Measurements from ENCODE around the gene GIT1. TPM values are rescaled to one million over a fixed set of nuclear protein-coding genes. Genes with fewer than 3 reads are reported as not detected.

GIT1 gene
- total and polyA plus RNA-seq, 7 experiments from 2014 or later = 6.8 to 76.3 (median 49.1) TPM

GRCh38 chr17:29625037-29625750, 35.7 kb upstream of the GIT1 start:
- H3K9me3 ChIP-seq (ENCODE audit: control insufficient read depth in 2 of 3, low read length in 3 of 3) = no peaks in the 10 kb centered on the region
- no peak for ATAC-seq
- intact Hi-C loops (cut with micrococcal nuclease) = no loop called here
- ChIA-PET CTCF (interaction anchor here (0.8 to 2.1 kb wide), 4 partner anchors 8 to 306 kb away, joined by 3 to 9 read pairs (median 4); no protein-coding TSS in a partner anchor), POLR2A (interaction anchor here (0.6 to 1.7 kb wide), 4 partner anchors 12 to 1271 kb away, joined by 3 to 5 read pairs (median 3); no protein-coding TSS in a partner anchor)
- Mint-ChIP-seq H3K36me3 (peaks cover 0 to 5% (median 0%) of the 10 kb centered on the region in 5 donors), H3K27me3 (peaks cover 0 to 4% (median 0%) of the 10 kb centered on the region in 5 donors), H3K27ac (peak overlapping the region in 8 of 9 donors; percentile 1 to 84 (median 52)), H3K9me3 (no peaks in the 10 kb centered on the region), H3K4me1 (peaks cover 18 to 64% (median 53%) of the 10 kb centered on the region in 7 donors), H3K4me3 (peak overlapping the region in 3 of 10 donors; percentile 6 to 16 (median 8))
- H3K4me1 ChIP-seq (ENCODE audit: control insufficient read depth in 2 of 2, insufficient read depth in 2 of 2, low read length in 2 of 2) = peaks cover 4 to 13% of the 10 kb centered on the region in 2 donors
- DNase-seq = no peak
- no peaks in the 10 kb centered on the region for H3K27me3 ChIP-seq (ENCODE audit: control insufficient read depth in 2 of 2, insufficient read depth in 2 of 2, low read length in 2 of 2)
- H3K27ac ChIP-seq (ENCODE audit: low read depth, low read length) = no peak overlapping the region
- peaks cover 0 to 14% (median 0%) of the 10 kb centered on the region in 3 experiments for H3K36me3 ChIP-seq (ENCODE audit: control insufficient read depth in 2 of 3, insufficient read depth in 3 of 3, low read length in 3 of 3)
- H3K4me3 ChIP-seq (ENCODE audit: low read length) = no peak overlapping the region

GRCh38 chr17:29624586-29624985, 35.1 kb upstream of the GIT1 start:
- H3K9me3 Mint-ChIP-seq = no peaks in the 10 kb centered on the region
- Histone ChIP-seq H3K4me1 (ENCODE audit: control insufficient read depth in 2 of 2, insufficient read depth in 2 of 2, low read length in 2 of 2) (peaks cover 4 to 13% of the 10 kb centered on the region in 2 donors), H3K9me3 (ENCODE audit: control insufficient read depth in 2 of 3, low read length in 3 of 3) (no peaks in the 10 kb centered on the region), H3K4me3 (ENCODE audit: low read length) (no peak overlapping the region), H3K36me3 (ENCODE audit: control insufficient read depth in 2 of 3, insufficient read depth in 3 of 3, low read length in 3 of 3) (peaks cover 0 to 12% (median 0%) of the 10 kb centered on the region in 3 experiments), H3K27me3 (ENCODE audit: control insufficient read depth in 2 of 2, insufficient read depth in 2 of 2, low read length in 2 of 2) (no peaks in the 10 kb centered on the region), H3K27ac (ENCODE audit: low read depth, low read length) (no peak overlapping the region)
- H3K4me1 Mint-ChIP-seq = peaks cover 14 to 58% (median 48%) of the 10 kb centered on the region in 7 donors
- ChIA-PET POLR2A (interaction anchor here (0.6 to 1.7 kb wide), 3 partner anchors 9 to 1270 kb away, joined by 3 to 5 read pairs (median 4); no protein-coding TSS in a partner anchor), CTCF (interaction anchor here (0.8 to 2.1 kb wide), 4 partner anchors 8 to 307 kb away, joined by 3 to 9 read pairs (median 4); no protein-coding TSS in a partner anchor)
- peak overlapping the region in 6 of 9 donors; percentile 17 to 68 (median 52) for H3K27ac Mint-ChIP-seq
- intact Hi-C loops (cut with micrococcal nuclease) = no loop called here
- no peak for ATAC-seq
- peaks cover 0 to 5% (median 0%) of the 10 kb centered on the region in 5 donors for H3K36me3 Mint-ChIP-seq
- H3K4me3 Mint-ChIP-seq = peak overlapping the region in 2 of 10 donors; percentile 6 to 16
- H3K27me3 Mint-ChIP-seq = peaks cover 0 to 7% (median 0%) of the 10 kb centered on the region in 5 donors
- no peak for DNase-seq

GRCh38 chr17:29623283-29623647, 33.8 kb upstream of the GIT1 start:
- POLR2A ChIA-PET = interaction anchor here (0.8 to 1.0 kb wide), 5 partner anchors 10 to 154 kb away, joined by 3 to 5 read pairs (median 3); no protein-coding TSS in a partner anchor
- Histone ChIP-seq H3K4me1 (ENCODE audit: control insufficient read depth in 2 of 2, insufficient read depth in 2 of 2, low read length in 2 of 2) (peaks cover 4 to 13% of the 10 kb centered on the region in 2 donors), H3K9me3 (ENCODE audit: control insufficient read depth in 2 of 3, low read length in 3 of 3) (no peaks in the 10 kb centered on the region), H3K27me3 (ENCODE audit: control insufficient read depth in 2 of 2, insufficient read depth in 2 of 2, low read length in 2 of 2) (no peaks in the 10 kb centered on the region), H3K36me3 (ENCODE audit: control insufficient read depth in 2 of 3, insufficient read depth in 3 of 3, low read length in 3 of 3) (peaks cover 0 to 1% (median 0%) of the 10 kb centered on the region in 3 experiments), H3K4me3 (ENCODE audit: low read length) (peak overlapping the region; percentile 68), H3K27ac (ENCODE audit: low read depth, low read length) (no peak overlapping the region)
- H3K27me3 Mint-ChIP-seq = peaks cover 0 to 10% (median 0%) of the 10 kb centered on the region in 5 donors
- intact Hi-C loops (cut with micrococcal nuclease) = no loop called here
- ATAC-seq (no peak), DNase-seq (no peak)
- H3K4me3 Mint-ChIP-seq = peak overlapping the region; percentile 63 to 85 (median 78)
- peak overlapping the region in 8 of 9 donors; percentile 13 to 88 (median 48) for H3K27ac Mint-ChIP-seq
- peaks cover 0 to 4% (median 0%) of the 10 kb centered on the region in 5 donors for H3K36me3 Mint-ChIP-seq
- H3K9me3 Mint-ChIP-seq = no peaks in the 10 kb centered on the region
- CTCF ChIA-PET = interaction anchor here (0.8 kb wide), 1 partner anchor 16 kb away, joined by 3 read pairs; no protein-coding TSS in a partner anchor
- H3K4me1 Mint-ChIP-seq = peaks cover 12 to 47% (median 38%) of the 10 kb centered on the region in 7 donors

GRCh38 chr17:29622337-29623282, 33.2 kb upstream of the GIT1 start, which contains the start of gene CORO6:
Gene CORO6, minus strand, starts transcription at chr17:29622912. Its CDS starts 1,491 bp downstream, at chr17:29621421.
- ChIA-PET POLR2A (interaction anchor here (0.8 to 1.0 kb wide), 5 partner anchors 9 to 155 kb away, joined by 3 to 5 read pairs (median 3); no protein-coding TSS in a partner anchor), CTCF (interaction anchor here (0.8 to 1.1 kb wide), 2 partner anchors 17 to 20 kb away, joined by 3 read pairs; no protein-coding TSS in a partner anchor)
- peaks cover 0 to 4% (median 0%) of the 10 kb centered on the region in 5 donors for H3K36me3 Mint-ChIP-seq
- no peaks in the 10 kb centered on the region for H3K36me3 ChIP-seq (ENCODE audit: control insufficient read depth in 2 of 3, insufficient read depth in 3 of 3, low read length in 3 of 3)
- peak within 1 kb of the TSS; percentile 68 for H3K4me3 ChIP-seq (ENCODE audit: low read length)
- H3K4me1 ChIP-seq (ENCODE audit: control insufficient read depth in 2 of 2, insufficient read depth in 2 of 2, low read length in 2 of 2) = peaks cover 6 to 15% of the 10 kb centered on the region in 2 donors
- ATAC-seq (peak; percentile 76), DNase-seq (peak; percentile 49 to 78 (median 63))
- peak within 1 kb of the TSS; percentile 27 for H3K27ac ChIP-seq (ENCODE audit: low read depth, low read length)
- intact Hi-C loops (cut with micrococcal nuclease) = no loop called here
- H3K4me3 Mint-ChIP-seq = peak within 1 kb of the TSS; percentile 63 to 85 (median 78)
- peaks cover 12 to 46% (median 35%) of the 10 kb centered on the region in 7 donors for H3K4me1 Mint-ChIP-seq
- H3K27me3 ChIP-seq (ENCODE audit: control insufficient read depth in 2 of 2, insufficient read depth in 2 of 2, low read length in 2 of 2) = no peaks in the 10 kb centered on the region
- no peaks in the 10 kb centered on the region for H3K9me3 ChIP-seq (ENCODE audit: control insufficient read depth in 2 of 3, low read length in 3 of 3)
- H3K27me3 Mint-ChIP-seq = peaks cover 0 to 10% (median 0%) of the 10 kb centered on the region in 5 donors
- no peaks in the 10 kb centered on the region for H3K9me3 Mint-ChIP-seq
- peak within 1 kb of the TSS; percentile 13 to 88 (median 56) for H3K27ac Mint-ChIP-seq

GRCh38 chr17:29621751-29622194, 32.3 kb upstream of the GIT1 start:
- no peaks in the 10 kb centered on the region for H3K9me3 ChIP-seq (ENCODE audit: control insufficient read depth in 2 of 3, low read length in 3 of 3)
- ChIA-PET POLR2A (interaction anchor here (1.7 kb wide), 1 partner anchor 54 kb away, joined by 3 read pairs; no protein-coding TSS in a partner anchor), CTCF (interaction anchor here (0.7 to 1.1 kb wide), 2 partner anchors 21 to 43 kb away, joined by 3 read pairs; no protein-coding TSS in a partner anchor)
- Mint-ChIP-seq H3K9me3 (no peaks in the 10 kb centered on the region), H3K27ac (peak overlapping the region in 1 of 9 donors; percentile 53), H3K36me3 (peaks cover 0 to 4% (median 0%) of the 10 kb centered on the region in 5 donors), H3K4me1 (peaks cover 16 to 52% (median 41%) of the 10 kb centered on the region in 7 donors), H3K27me3 (peaks cover 0 to 14% (median 0%) of the 10 kb centered on the region in 5 donors), H3K4me3 (peak overlapping the region; percentile 61 to 85 (median 76))
- no peak overlapping the region for H3K27ac ChIP-seq (ENCODE audit: low read depth, low read length)
- H3K27me3 ChIP-seq (ENCODE audit: control insufficient read depth in 2 of 2, insufficient read depth in 2 of 2, low read length in 2 of 2) = no peaks in the 10 kb centered on the region
- intact Hi-C loops (cut with micrococcal nuclease) = no loop called here
- ATAC-seq (no peak), DNase-seq (no peak)
- H3K4me3 ChIP-seq (ENCODE audit: low read length) = peak overlapping the region; percentile 68
- H3K4me1 ChIP-seq (ENCODE audit: control insufficient read depth in 2 of 2, insufficient read depth in 2 of 2, low read length in 2 of 2) = peaks cover 14 to 23% of the 10 kb centered on the region in 2 donors
- H3K36me3 ChIP-seq (ENCODE audit: control insufficient read depth in 2 of 3, insufficient read depth in 3 of 3, low read length in 3 of 3) = no peaks in the 10 kb centered on the region
